ENCODE results near the gene ALG5. TPM values are rescaled to one million over a fixed set of nuclear protein-coding genes. Genes with fewer than 3 reads are reported as not detected.

The ALG5 gene
- total and polyA plus RNA-seq, 2 of the 4 experiments (the other 2 are of a cell fraction), result 19.4 to 21.9 TPM

GRCh38 chr13:37040789-37041188, 41.6 kb upstream of the ALG5 start:
- ChIA-PET CTCF (no interaction called here), POLR2A (ENCODE audit: unreplicated experiment) (no interaction called here)
- Histone ChIP-seq H4K91ac (ENCODE audit: insufficient read depth, low read depth, low read length) (no peak overlapping the region), H3K9me3 (ENCODE audit: control insufficient read depth, insufficient read depth, low read length) (no peaks in the 10 kb centered on the region), H2BK120ac (ENCODE audit: low read depth, low read length) (no peak overlapping the region), H3K27ac (ENCODE audit: insufficient read depth, low read length) (no peak overlapping the region), H2AK5ac (ENCODE audit: low read depth, low read length) (no peak overlapping the region), H3K14ac (replicated peaks; ENCODE audit: low read depth, low read length) (no peak overlapping the region), H2AK9ac (replicated peaks; ENCODE audit: low read depth, low read length, poor library complexity) (no peak overlapping the region), H3K9me1 (ENCODE audit: insufficient read depth, low read length) (no peaks in the 10 kb centered on the region), H3K79me1 (ENCODE audit: low read depth in 1 of 2, low read length in 2 of 2) (peaks cover 5 to 8% of the 10 kb centered on the region in 2 experiments; a peak in 3 of 4 replicates), H3K23ac (ENCODE audit: low read depth, low read length) (no peak overlapping the region), H3K9ac (ENCODE audit: low read depth, low read length) (no peak overlapping the region), H4K5ac (ENCODE audit: low read depth, low read length) (no peak overlapping the region), H2BK5ac (ENCODE audit: low read depth, low read length, poor library complexity, severe bottlenecking) (no peak overlapping the region), H4K20me1 (ENCODE audit: insufficient read depth, low read length) (no peaks in the 10 kb centered on the region; the same call in 1 of the 2 replicates), H3K36me3 (ENCODE audit: control insufficient read depth, insufficient read depth, low read length) (peaks cover 42% of the 10 kb centered on the region), H3K4me2 (ENCODE audit: low read depth, low read length) (no peak overlapping the region), H3K27me3 (ENCODE audit: control insufficient read depth, insufficient read depth, low read length) (no peaks in the 10 kb centered on the region), H3K18ac (ENCODE audit: low read depth, low read length) (no peak overlapping the region), H3K4me1 (ENCODE audit: control insufficient read depth, insufficient read depth, low read length) (no peaks in the 10 kb centered on the region), H2BK20ac (ENCODE audit: low read depth, low read length) (no peak overlapping the region), H4K8ac (ENCODE audit: low read depth in 2 of 2, low read length in 2 of 2) (no peak overlapping the region), H2AFZ (replicated peaks; ENCODE audit: low read length, poor library complexity) (no peak overlapping the region), H3K4ac (ENCODE audit: low read depth, low read length) (no peak overlapping the region), H3K56ac (ENCODE audit: extremely low read depth, insufficient read depth, low read length) (no peak overlapping the region), H2BK15ac (ENCODE audit: low read depth, low read length) (no peak overlapping the region), H3K4me3 (ENCODE audit: insufficient read depth, low read depth, low read length) (no peak overlapping the region)
- in situ Hi-C loops (cut with MboI; ENCODE audit: low sequenced_read_pairs), result loop anchor here (25.0 kb wide), 1 partner anchor 1322 kb away; no protein-coding TSS in a partner anchor
- intact Hi-C loops (cut with micrococcal nuclease), result no loop called here
- TF ChIP-seq RFX5 (IDR thresholded peaks at IDR 0.05; ENCODE audit: low read depth, low read length), result no peak
- no peak for TF ChIP-seq USF2 (IDR thresholded peaks at IDR 0.05; ENCODE audit: low read depth, low read length)
- no peak for TF ChIP-seq CEBPB (IDR thresholded peaks at IDR 0.05; ENCODE audit: low read depth, low read length)
- TF ChIP-seq POLR2A (IDR thresholded peaks at IDR 0.05; ENCODE audit: low read depth, low read length), result no peak
- TF ChIP-seq ELK1 (IDR thresholded peaks at IDR 0.05; ENCODE audit: borderline replicate concordance, low read depth, low read length), result no peak
- no peak for TF ChIP-seq MAFK (IDR thresholded peaks at IDR 0.05; ENCODE audit: low read depth, low read length)
- dilution Hi-C loops (cut with HindIII; ENCODE audit: low sequenced_read_pairs, unreplicated experiment), result no loop called here
- DNase-seq (no peak), ATAC-seq (ENCODE audit: low read depth) (no peak)
- BruUV-seq (replicated peaks), result no TSS peak

All from IMR-90 (cell line).